NCI-H446 treated with DMSO at 0.1 percent for 48 hours (cell line): ENCODE results near the gene C17orf113.

Experiments
- DNase-seq: peaks from one replicate; lab custom pipeline; 2025; lab: John Stamatoyannopoulos, UW

C17orf113 gene

GRCh38 chr17:42072323-42073187 lies 22.2 kb upstream of the C17orf113 start:
- no peak for DNase-seq

GRCh38 chr17:42071810-42072209 lies 21.4 kb upstream of the C17orf113 start:
- DNase-seq = no peak

GRCh38 chr17:42068979-42069378 lies 18.6 kb upstream of the C17orf113 start:
- DNase-seq = no peak

- DNase-seq = no peak
Measured at GRCh38 chr17:42067371-42068091, 17.1 kb upstream of the C17orf113 start.

GRCh38 chr17:42065201-42065600 lies 14.8 kb upstream of the C17orf113 start:
- DNase-seq = no peak

GRCh38 chr17:42062681-42063080 lies 12.3 kb upstream of the C17orf113 start:
- no peak for DNase-seq

- DNase-seq = no peak
Measured at GRCh38 chr17:42061646-42062487, 11.5 kb upstream of the C17orf113 start.

- DNase-seq = no peak
Measured at GRCh38 chr17:42060231-42060630, 9.8 kb upstream of the C17orf113 start.

- no peak for DNase-seq
Measured at GRCh38 chr17:42059815-42060214, 9.4 kb upstream of the C17orf113 start.

- no peak for DNase-seq
Measured at GRCh38 chr17:42058063-42058462, 7.7 kb upstream of the C17orf113 start.

- DNase-seq = no peak
Measured at GRCh38 chr17:42056635-42057034, 6.2 kb upstream of the C17orf113 start.

- DNase-seq = no peak
Measured at GRCh38 chr17:42055496-42055895, 5.1 kb upstream of the C17orf113 start.

GRCh38 chr17:42055027-42055426 lies 4.6 kb upstream of the C17orf113 start:
- no peak for DNase-seq

- no peak for DNase-seq
Measured at GRCh38 chr17:42053731-42054500, 3.5 kb upstream of the C17orf113 start.

GRCh38 chr17:42052346-42052877 lies 2.0 kb upstream of the C17orf113 start:
- no peak for DNase-seq

- no peak for DNase-seq
Measured at GRCh38 chr17:42051645-42052044, 1.2 kb upstream of the C17orf113 start.

GRCh38 chr17:42051013-42051400 lies 606 bp upstream of the C17orf113 start:
- DNase-seq = no peak

- DNase-seq = no peak
Measured at GRCh38 chr17:42049834-42050392, 488 bp downstream of the C17orf113 start.

- no peak for DNase-seq
Measured at GRCh38 chr17:42047343-42047742, 3.1 kb downstream of the C17orf113 start.

- no peak for DNase-seq
Measured at GRCh38 chr17:42045719-42046118, 4.7 kb downstream of the C17orf113 start.
